Hepatocyte (in vitro differentiated cells): ENCODE measurements around the gene MATCAP1.

Experiments used
- CTCF ChIP-seq: fragments of 200-600 bp; sonication (generic); IDR thresholded peaks from 2 replicates; pipeline ENCODE4 v1.5.1; 2016; ENCODE audit warnings: antibody characterized with exemption, mild to moderate bottlenecking; ENCODE audit not compliant: poor library complexity
- EZH2 ChIP-seq: fragments of 200-600 bp; sonication (generic); IDR thresholded peaks from 2 replicates; pipeline ENCODE4 v1.6.1; 2016; ENCODE audit warnings: antibody characterized with exemption, mild to moderate bottlenecking, borderline replicate concordance

- TF ChIP-seq CTCF (no peak), EZH2 (no peak)
Observed at GRCh38 chr16:67200491-67200890, 16.7 kb upstream of the MATCAP1 start.
